ENCODE results near the gene INSIG1.

INSIG1 gene

GRCh38 chr7:155285833-155286232, 11.8 kb upstream of the INSIG1 start:
- Histone ChIP-seq H3K4me3 (ENCODE audit: low read length in 2 of 2) (no peak overlapping the region), H3K36me3 (ENCODE audit: control insufficient read depth in 2 of 2, insufficient read depth in 2 of 2, low read length in 2 of 2) (no peaks in the 10 kb centered on the region), H3K4me1 (ENCODE audit: control insufficient read depth, insufficient read depth, low read length) (no peaks in the 10 kb centered on the region), H3K9me3 (ENCODE audit: control insufficient read depth in 2 of 2, low read length in 2 of 2) (no peaks in the 10 kb centered on the region), H3K9ac (ENCODE audit: low read length in 2 of 2) (no peak overlapping the region), H3K27ac (ENCODE audit: low read length) (no peak overlapping the region), H3K27me3 (ENCODE audit: control insufficient read depth in 1 of 2, insufficient read depth in 2 of 2, low read length in 2 of 2) (peaks cover 0 to 5% of the 10 kb centered on the region in 2 donors)

- H3K9me3 ChIP-seq (ENCODE audit: control insufficient read depth in 2 of 2, low read length in 2 of 2), result no peaks in the 10 kb centered on the region
- H3K4me3 ChIP-seq (ENCODE audit: low read length in 2 of 2), result no peak overlapping the region
- no peak overlapping the region for H3K9ac ChIP-seq (ENCODE audit: low read length in 2 of 2)
- peaks cover 0 to 5% of the 10 kb centered on the region in 2 donors for H3K27me3 ChIP-seq (ENCODE audit: control insufficient read depth in 1 of 2, insufficient read depth in 2 of 2, low read length in 2 of 2)
- no peak overlapping the region for H3K27ac ChIP-seq (ENCODE audit: low read length)
- H3K36me3 ChIP-seq (ENCODE audit: control insufficient read depth in 2 of 2, insufficient read depth in 2 of 2, low read length in 2 of 2), result no peaks in the 10 kb centered on the region
- no peaks in the 10 kb centered on the region for H3K4me1 ChIP-seq (ENCODE audit: control insufficient read depth, insufficient read depth, low read length)
Observed at GRCh38 chr7:155286686-155287085, 11.0 kb upstream of the INSIG1 start.

- no peak overlapping the region for H3K4me3 ChIP-seq (ENCODE audit: low read length in 2 of 2)
- H3K36me3 ChIP-seq (ENCODE audit: control insufficient read depth in 2 of 2, insufficient read depth in 2 of 2, low read length in 2 of 2), result no peaks in the 10 kb centered on the region
- no peaks in the 10 kb centered on the region for H3K9me3 ChIP-seq (ENCODE audit: control insufficient read depth in 2 of 2, low read length in 2 of 2)
- H3K9ac ChIP-seq (ENCODE audit: low read length in 2 of 2), result no peak overlapping the region
- H3K27me3 ChIP-seq (ENCODE audit: control insufficient read depth in 1 of 2, insufficient read depth in 2 of 2, low read length in 2 of 2), result peaks cover 0 to 5% of the 10 kb centered on the region in 2 donors
- no peak overlapping the region for H3K27ac ChIP-seq (ENCODE audit: low read length)
- H3K4me1 ChIP-seq (ENCODE audit: control insufficient read depth, insufficient read depth, low read length), result no peaks in the 10 kb centered on the region
Observed at GRCh38 chr7:155287284-155287935, 10.3 kb upstream of the INSIG1 start.

- Histone ChIP-seq H3K4me3 (ENCODE audit: low read length in 2 of 2) (no peak overlapping the region), H3K9me3 (ENCODE audit: control insufficient read depth in 2 of 2, low read length in 2 of 2) (no peaks in the 10 kb centered on the region), H3K4me1 (ENCODE audit: control insufficient read depth, insufficient read depth, low read length) (no peaks in the 10 kb centered on the region), H3K27me3 (ENCODE audit: control insufficient read depth in 1 of 2, insufficient read depth in 2 of 2, low read length in 2 of 2) (peaks cover 0 to 5% of the 10 kb centered on the region in 2 donors), H3K9ac (ENCODE audit: low read length in 2 of 2) (no peak overlapping the region), H3K36me3 (ENCODE audit: control insufficient read depth in 2 of 2, insufficient read depth in 2 of 2, low read length in 2 of 2) (no peaks in the 10 kb centered on the region), H3K27ac (ENCODE audit: low read length) (no peak overlapping the region)
Observed at GRCh38 chr7:155288055-155288454, 9.6 kb upstream of the INSIG1 start.

- H3K4me3 ChIP-seq (ENCODE audit: low read length in 2 of 2), result no peak overlapping the region
- H3K4me1 ChIP-seq (ENCODE audit: control insufficient read depth, insufficient read depth, low read length), result no peaks in the 10 kb centered on the region
- H3K27ac ChIP-seq (ENCODE audit: low read length), result no peak overlapping the region
- H3K9me3 ChIP-seq (ENCODE audit: control insufficient read depth in 2 of 2, low read length in 2 of 2), result no peaks in the 10 kb centered on the region
- no peak overlapping the region for H3K9ac ChIP-seq (ENCODE audit: low read length in 2 of 2)
- H3K27me3 ChIP-seq (ENCODE audit: control insufficient read depth in 1 of 2, insufficient read depth in 2 of 2, low read length in 2 of 2), result peaks cover 0 to 5% of the 10 kb centered on the region in 2 donors
- no peaks in the 10 kb centered on the region for H3K36me3 ChIP-seq (ENCODE audit: control insufficient read depth in 2 of 2, insufficient read depth in 2 of 2, low read length in 2 of 2)
Observed at GRCh38 chr7:155289107-155289506, 8.6 kb upstream of the INSIG1 start.

- H3K4me1 ChIP-seq (ENCODE audit: control insufficient read depth, insufficient read depth, low read length), result no peaks in the 10 kb centered on the region
- H3K4me3 ChIP-seq (ENCODE audit: low read length in 2 of 2), result no peak overlapping the region
- H3K9ac ChIP-seq (ENCODE audit: low read length in 2 of 2), result no peak overlapping the region
- peaks cover 0 to 3% of the 10 kb centered on the region in 2 donors for H3K27me3 ChIP-seq (ENCODE audit: control insufficient read depth in 1 of 2, insufficient read depth in 2 of 2, low read length in 2 of 2)
- H3K36me3 ChIP-seq (ENCODE audit: control insufficient read depth in 2 of 2, insufficient read depth in 2 of 2, low read length in 2 of 2), result no peaks in the 10 kb centered on the region
- no peak overlapping the region for H3K27ac ChIP-seq (ENCODE audit: low read length)
- H3K9me3 ChIP-seq (ENCODE audit: control insufficient read depth in 2 of 2, low read length in 2 of 2), result no peaks in the 10 kb centered on the region
Observed at GRCh38 chr7:155289949-155290501, 7.7 kb upstream of the INSIG1 start.

- no peaks in the 10 kb centered on the region for H3K27me3 ChIP-seq (ENCODE audit: control insufficient read depth in 1 of 2, insufficient read depth in 2 of 2, low read length in 2 of 2)
- H3K4me1 ChIP-seq (ENCODE audit: control insufficient read depth, insufficient read depth, low read length), result no peaks in the 10 kb centered on the region
- no peaks in the 10 kb centered on the region for H3K36me3 ChIP-seq (ENCODE audit: control insufficient read depth in 2 of 2, insufficient read depth in 2 of 2, low read length in 2 of 2)
- H3K27ac ChIP-seq (ENCODE audit: low read length), result no peak overlapping the region
- H3K9ac ChIP-seq (ENCODE audit: low read length in 2 of 2), result no peak overlapping the region
- no peak overlapping the region for H3K4me3 ChIP-seq (ENCODE audit: low read length in 2 of 2)
- no peaks in the 10 kb centered on the region for H3K9me3 ChIP-seq (ENCODE audit: control insufficient read depth in 2 of 2, low read length in 2 of 2)
Observed at GRCh38 chr7:155291045-155291530, 6.6 kb upstream of the INSIG1 start.

GRCh38 chr7:155291729-155292128, 5.9 kb upstream of the INSIG1 start:
- Histone ChIP-seq H3K4me3 (ENCODE audit: low read length in 2 of 2) (no peak overlapping the region), H3K27me3 (ENCODE audit: control insufficient read depth in 1 of 2, insufficient read depth in 2 of 2, low read length in 2 of 2) (no peaks in the 10 kb centered on the region), H3K27ac (ENCODE audit: low read length) (no peak overlapping the region), H3K36me3 (ENCODE audit: control insufficient read depth in 2 of 2, insufficient read depth in 2 of 2, low read length in 2 of 2) (no peaks in the 10 kb centered on the region), H3K9ac (ENCODE audit: low read length in 2 of 2) (no peak overlapping the region), H3K9me3 (ENCODE audit: control insufficient read depth in 2 of 2, low read length in 2 of 2) (no peaks in the 10 kb centered on the region), H3K4me1 (ENCODE audit: control insufficient read depth, insufficient read depth, low read length) (peaks cover 4% of the 10 kb centered on the region)

GRCh38 chr7:155292680-155293226, 4.9 kb upstream of the INSIG1 start:
- Histone ChIP-seq H3K4me3 (ENCODE audit: low read length in 2 of 2) (no peak overlapping the region), H3K9ac (ENCODE audit: low read length in 2 of 2) (no peak overlapping the region), H3K27me3 (ENCODE audit: control insufficient read depth in 1 of 2, insufficient read depth in 2 of 2, low read length in 2 of 2) (no peaks in the 10 kb centered on the region), H3K36me3 (ENCODE audit: control insufficient read depth in 2 of 2, insufficient read depth in 2 of 2, low read length in 2 of 2) (no peaks in the 10 kb centered on the region), H3K9me3 (ENCODE audit: control insufficient read depth in 2 of 2, low read length in 2 of 2) (no peaks in the 10 kb centered on the region), H3K4me1 (ENCODE audit: control insufficient read depth, insufficient read depth, low read length) (peaks cover 9% of the 10 kb centered on the region), H3K27ac (ENCODE audit: low read length) (no peak overlapping the region)

GRCh38 chr7:155293721-155294510, 3.8 kb upstream of the INSIG1 start:
- no peaks in the 10 kb centered on the region for H3K9me3 ChIP-seq (ENCODE audit: control insufficient read depth in 2 of 2, low read length in 2 of 2)
- H3K36me3 ChIP-seq (ENCODE audit: control insufficient read depth in 2 of 2, insufficient read depth in 2 of 2, low read length in 2 of 2), result no peaks in the 10 kb centered on the region
- H3K27me3 ChIP-seq (ENCODE audit: control insufficient read depth in 1 of 2, insufficient read depth in 2 of 2, low read length in 2 of 2), result no peaks in the 10 kb centered on the region
- peaks cover 17% of the 10 kb centered on the region for H3K4me1 ChIP-seq (ENCODE audit: control insufficient read depth, insufficient read depth, low read length)
- no peak overlapping the region for H3K9ac ChIP-seq (ENCODE audit: low read length in 2 of 2)
- no peak overlapping the region for H3K4me3 ChIP-seq (ENCODE audit: low read length in 2 of 2)
- H3K27ac ChIP-seq (ENCODE audit: low read length), result no peak overlapping the region

All from stomach smooth muscle (tissue), 2 donors.